Measurements from ENCODE around the gene ASCC2. TPM values are rescaled to one million over a fixed set of nuclear protein-coding genes. Genes with fewer than 3 reads are reported as not detected.
A peak's percentile ranks its signal among the peaks of the same experiment; 100 is the strongest.

Gene ASCC2
- total RNA-seq, 1 donor from 2014 or later: 31.9 TPM

- DNase-seq (ENCODE audit: low spot score): no peak
- intact Hi-C loops (cut with DNase I): no loop called here
These were observed 12.5 kb downstream of the ASCC2 start for GRCh38 chr22:29825578-29825977.

GRCh38 chr22:29824677-29825076 is 13.4 kb downstream of the ASCC2 start:
- intact Hi-C loops (cut with DNase I): no loop called here
- no peak for DNase-seq (ENCODE audit: low spot score)

GRCh38 chr22:29821291-29822016 is 16.6 kb downstream of the ASCC2 start:
- intact Hi-C loops (cut with DNase I): loop anchor here (1.0 kb wide), 1 partner anchor 39 kb away; no protein-coding TSS in a partner anchor
- DNase-seq (ENCODE audit: low spot score): peak; percentile 86

- DNase-seq (ENCODE audit: low spot score): no peak
- intact Hi-C loops (cut with DNase I): loop anchor here (1.0 kb wide), 1 partner anchor 39 kb away; no protein-coding TSS in a partner anchor
These were observed 17.1 kb downstream of the ASCC2 start for GRCh38 chr22:29820961-29821290.

GRCh38 chr22:29819501-29819900 is 18.6 kb downstream of the ASCC2 start:
- DNase-seq (ENCODE audit: low spot score): no peak
- intact Hi-C loops (cut with DNase I): no loop called here

GRCh38 chr22:29817724-29818123 is 20.4 kb downstream of the ASCC2 start:
- intact Hi-C loops (cut with DNase I): no loop called here
- DNase-seq (ENCODE audit: low spot score): no peak

GRCh38 chr22:29816980-29817379 is 21.1 kb downstream of the ASCC2 start:
- no peak for DNase-seq (ENCODE audit: low spot score)
- intact Hi-C loops (cut with DNase I): no loop called here

GRCh38 chr22:29816539-29816938 is 21.5 kb downstream of the ASCC2 start:
- intact Hi-C loops (cut with DNase I): no loop called here
- DNase-seq (ENCODE audit: low spot score): no peak

- peak; percentile 78 for DNase-seq (ENCODE audit: low spot score)
- intact Hi-C loops (cut with DNase I): no loop called here
These were observed 21.9 kb downstream of the ASCC2 start for GRCh38 chr22:29816128-29816527.

- intact Hi-C loops (cut with DNase I): no loop called here
- no peak for DNase-seq (ENCODE audit: low spot score)
These were observed 22.5 kb downstream of the ASCC2 start for GRCh38 chr22:29815580-29815979.

- intact Hi-C loops (cut with DNase I): no loop called here
- DNase-seq (ENCODE audit: low spot score): no peak
These were observed 24.1 kb downstream of the ASCC2 start for GRCh38 chr22:29814003-29814402.

GRCh38 chr22:29813563-29813962 is 24.5 kb downstream of the ASCC2 start:
- DNase-seq (ENCODE audit: low spot score): no peak
- intact Hi-C loops (cut with DNase I): no loop called here

GRCh38 chr22:29813126-29813525 is 24.9 kb downstream of the ASCC2 start:
- intact Hi-C loops (cut with DNase I): no loop called here
- DNase-seq (ENCODE audit: low spot score): no peak

- no peak for DNase-seq (ENCODE audit: low spot score)
- intact Hi-C loops (cut with DNase I): no loop called here
These were observed 26.7 kb downstream of the ASCC2 start for GRCh38 chr22:29811377-29811776.

- intact Hi-C loops (cut with DNase I): no loop called here
- DNase-seq (ENCODE audit: low spot score): no peak
These were observed 27.9 kb downstream of the ASCC2 start for GRCh38 chr22:29810216-29810615.

GRCh38 chr22:29806196-29806595 is 31.9 kb downstream of the ASCC2 start:
- intact Hi-C loops (cut with DNase I): no loop called here
- no peak for DNase-seq (ENCODE audit: low spot score)

- intact Hi-C loops (cut with DNase I): no loop called here
- DNase-seq (ENCODE audit: low spot score): no peak
These were observed 33.1 kb downstream of the ASCC2 start for GRCh38 chr22:29804985-29805384.

- no peak for DNase-seq (ENCODE audit: low spot score)
- intact Hi-C loops (cut with DNase I): no loop called here
These were observed 34.9 kb downstream of the ASCC2 start for GRCh38 chr22:29803190-29803589.

GRCh38 chr22:29801796-29802195 is 36.3 kb downstream of the ASCC2 start:
- intact Hi-C loops (cut with DNase I): no loop called here
- no peak for DNase-seq (ENCODE audit: low spot score)

- no peak for DNase-seq (ENCODE audit: low spot score)
- intact Hi-C loops (cut with DNase I): no loop called here
These were observed 36.9 kb downstream of the ASCC2 start for GRCh38 chr22:29801153-29801552.

- peak; percentile 94 for DNase-seq (ENCODE audit: low spot score)
- intact Hi-C loops (cut with DNase I): loop anchor here (2.0 kb wide), 1 partner anchor 16 kb away; no protein-coding TSS in a partner anchor
These were observed 38.8 kb downstream of the ASCC2 start for GRCh38 chr22:29799217-29799680.

GRCh38 chr22:29798801-29799200 is 39.3 kb downstream of the ASCC2 start:
- DNase-seq (ENCODE audit: low spot score): no peak
- intact Hi-C loops (cut with DNase I): loop anchor here (2.0 kb wide), 1 partner anchor 16 kb away; no protein-coding TSS in a partner anchor
